Smooth muscle cell (in vitro differentiated cells): Measurements from ENCODE around the gene SERPINB4. TPM values are rescaled to one million over a fixed set of nuclear protein-coding genes. Genes with fewer than 3 reads are reported as not detected.
"Not testable (repeated sequence)": the region's sequence is repeated elsewhere in the genome, so short reads cannot be mapped to it uniquely, and the experiment has no call there.

Source experiments
- DNase-seq: peaks from one replicate; lab custom pipeline; 2025; ENCODE audit not compliant: unreplicated experiment; lab: John Stamatoyannopoulos, UW
- H2AFZ ChIP-seq: fragments of 200-600 bp; sonication (generic); 2 replicates; pipeline ENCODE4 v1.6.0; 2016; ENCODE audit warnings: antibody characterized with exemption, low read depth, mild to moderate bottlenecking
- H3F3A ChIP-seq: fragments of 200-600 bp; sonication (generic); 2 replicates; pipeline ENCODE4 v1.6.0; 2017; ENCODE audit warnings: antibody characterized with exemption, low read depth
- H3K27ac ChIP-seq: fragments of 200-600 bp; sonication (generic); 2 replicates; pipeline ENCODE4 v1.5.1; 2016; ENCODE audit warnings: low read depth, mild to moderate bottlenecking
- H3K27me3 ChIP-seq: fragments of 200-600 bp; sonication (generic); 2 replicates; pipeline ENCODE4 v1.6.1; 2016; ENCODE audit warnings: low read depth, mild to moderate bottlenecking
- H3K36me3 ChIP-seq: fragments of 200-600 bp; sonication (generic); 2 replicates; pipeline ENCODE4 v1.5.1; 2016; ENCODE audit warnings: low read depth
- H3K4me1 ChIP-seq: fragments of 200-600 bp; sonication (generic); 2 replicates; pipeline ENCODE4 v1.5.1; 2016; ENCODE audit warnings: low read depth
- H3K4me2 ChIP-seq: fragments of 200-600 bp; sonication (generic); 2 replicates; pipeline ENCODE4 v1.6.0; 2016; ENCODE audit warnings: mild to moderate bottlenecking
- H3K4me3 ChIP-seq: fragments of 200-600 bp; sonication (generic); 2 replicates; pipeline ENCODE4 v1.5.1; 2016; ENCODE audit warnings: mild to moderate bottlenecking
- H3K79me2 ChIP-seq: fragments of 200-600 bp; sonication (generic); 2 replicates; pipeline ENCODE4 v1.6.0; 2016; ENCODE audit warnings: low read depth, mild to moderate bottlenecking
- H3K9ac ChIP-seq: fragments of 200-600 bp; sonication (generic); 2 replicates; pipeline ENCODE4 v1.6.0; 2016; ENCODE audit warnings: low read depth
- H3K9me3 ChIP-seq: fragments of 200-600 bp; sonication (generic); replicated peaks from 2 replicates; pipeline ENCODE4 v1.5.1; 2016; ENCODE audit warnings: low read depth
- H4K20me1 ChIP-seq: fragments of 200-600 bp; sonication (generic); 2 replicates; pipeline ENCODE4 v1.6.0; 2016; ENCODE audit warnings: low read depth
- CTCF ChIP-seq: fragments of 200-600 bp; sonication (generic); IDR thresholded peaks from 2 replicates; pipeline ENCODE4 v1.5.1; 2017; ENCODE audit warnings: borderline replicate concordance, mild to moderate bottlenecking, antibody characterized with exemption; ENCODE audit not compliant: insufficient read depth, poor library complexity, severe bottlenecking
- WGBS: methylation state at CpG from one replicate; pipeline ENCODE4 v1.1.7; 2016; ENCODE audit warnings: low lambda C conversion rate; 5-methylcytosine and 5-hydroxymethylcytosine counted together
- polyA plus RNA-seq: library from polyadenylated mRNA; unstranded; fragments of >200 nt; fragmentation: Nextera tagmentation; extraction: Ambion mirVana; gene quantifications from 2 replicates; pipeline ENCODE4 v1.2.1, GENCODE V29; 2016
- total RNA-seq: library from RNA; depleted of rRNA; stranded (reverse); fragments of >200 nt; gene quantifications from 2 replicates; pipeline ENCODE4 v1.2.3, GENCODE V29; 2014

SERPINB4 gene
- total RNA-seq (11.1 and 14.8 TPM in 2 replicates), polyA plus RNA-seq (0.46 and 1.7 TPM in 2 replicates)

DNA sequence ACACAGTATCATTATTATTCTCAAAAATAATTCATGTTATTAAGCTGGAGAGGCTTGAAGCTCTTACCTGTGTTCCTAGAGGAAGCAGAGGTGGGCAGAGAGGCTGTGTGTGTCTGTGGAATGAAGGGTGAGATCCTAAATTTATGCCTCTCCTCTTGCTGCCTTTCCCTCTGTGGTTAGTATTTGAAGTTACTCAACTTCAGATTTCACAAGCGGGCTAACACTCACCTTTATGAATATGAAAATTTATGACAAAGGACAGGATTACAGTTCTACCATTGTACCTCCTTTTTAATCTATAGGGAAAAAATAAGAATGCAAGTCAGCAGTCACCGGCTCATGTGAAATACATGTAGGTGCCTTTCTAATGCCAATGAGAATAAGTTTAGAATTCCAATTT is at the start of gene SERPINB4:
SERPINB4 (minus strand) TSS at position 115 of the 400 bp plus-strand sequence. CDS start 679 bp downstream, outside the sequence.
- not testable (repeated sequence) for H3K36me3 ChIP-seq, H3K4me2 ChIP-seq, H3K9me3 ChIP-seq, H2AFZ ChIP-seq, H3K27me3 ChIP-seq, H3F3A ChIP-seq, H3K27ac ChIP-seq, H3K79me2 ChIP-seq, DNase-seq, H3K4me1 ChIP-seq, H3K9ac ChIP-seq, H3K4me3 ChIP-seq, H4K20me1 ChIP-seq
- 94% methylated on average over 1 of the region's 2 CpGs for WGBS

DNA sequence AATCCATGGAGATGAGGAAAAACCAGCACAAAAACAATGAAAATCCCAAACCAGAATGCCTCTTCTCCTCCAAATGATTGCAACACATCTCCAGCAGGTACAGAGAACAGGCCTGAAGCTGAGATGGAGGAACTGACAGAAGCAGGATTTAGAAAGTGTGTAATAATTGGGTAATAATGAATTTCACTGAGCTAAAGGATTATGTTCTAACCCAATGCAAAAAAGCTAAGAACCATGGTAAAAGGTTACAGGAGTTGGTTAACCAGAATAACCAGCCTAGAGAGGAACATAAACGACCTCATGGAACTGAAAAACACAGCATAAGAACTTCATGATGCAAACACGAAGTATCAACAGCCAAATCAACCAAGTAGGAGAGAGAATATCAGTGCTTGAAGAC is 45.0 kb upstream of the SERPINB4 start:
- DNase-seq, result no peak
- Histone ChIP-seq H3K27ac (no peak overlapping the region), H3K79me2 (no peaks in the 10 kb centered on the region), H3K36me3 (no peaks in the 10 kb centered on the region), H2AFZ (no peak overlapping the region), H3K9ac (no peak overlapping the region), H3K4me3 (no peak overlapping the region), H3K4me1 (no peaks in the 10 kb centered on the region), H3K4me2 (no peak overlapping the region), H3F3A (no peaks in the 10 kb centered on the region), H3K9me3 (no peaks in the 10 kb centered on the region), H3K27me3 (no peaks in the 10 kb centered on the region), H4K20me1 (no peaks in the 10 kb centered on the region)
- no peak for TF ChIP-seq CTCF
- 80% methylated on average over 2 of the region's 2 CpGs for WGBS

DNA sequence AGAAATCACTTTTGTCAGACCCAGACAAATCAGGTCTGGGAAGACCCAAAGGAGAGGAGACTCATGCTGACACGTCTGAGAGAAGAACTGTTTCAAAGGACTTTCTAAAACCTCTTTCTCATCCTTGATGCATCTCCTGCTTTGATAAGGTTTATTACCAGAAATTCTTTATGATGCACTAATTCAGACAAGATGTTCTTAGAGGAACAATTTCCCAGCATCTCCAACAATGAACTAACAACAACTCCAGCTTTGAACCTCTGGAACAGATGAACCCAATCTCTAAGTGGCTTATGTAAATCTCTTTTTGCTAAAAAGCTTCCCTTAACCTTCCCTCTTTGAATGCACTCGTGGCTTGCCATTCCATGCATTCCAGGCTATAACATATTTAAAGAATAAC is 42.8 kb upstream of the SERPINB4 start:
- no peaks in the 10 kb centered on the region for H3K9me3 ChIP-seq
- H2AFZ ChIP-seq, result no peak overlapping the region
- DNase-seq, result no peak
- H3K79me2 ChIP-seq, result no peaks in the 10 kb centered on the region
- no peaks in the 10 kb centered on the region for H3F3A ChIP-seq
- H3K4me2 ChIP-seq, result no peak overlapping the region
- H3K36me3 ChIP-seq, result no peaks in the 10 kb centered on the region
- WGBS, result 40% methylated on average over 2 of the region's 2 CpGs
- no peak overlapping the region for H3K4me3 ChIP-seq
- no peak overlapping the region for H3K9ac ChIP-seq
- peaks cover 10% of the 10 kb centered on the region for H3K4me1 ChIP-seq
- H4K20me1 ChIP-seq, result no peaks in the 10 kb centered on the region
- H3K27me3 ChIP-seq, result no peaks in the 10 kb centered on the region
- H3K27ac ChIP-seq, result no peak overlapping the region
- no peak for TF ChIP-seq CTCF

DNA sequence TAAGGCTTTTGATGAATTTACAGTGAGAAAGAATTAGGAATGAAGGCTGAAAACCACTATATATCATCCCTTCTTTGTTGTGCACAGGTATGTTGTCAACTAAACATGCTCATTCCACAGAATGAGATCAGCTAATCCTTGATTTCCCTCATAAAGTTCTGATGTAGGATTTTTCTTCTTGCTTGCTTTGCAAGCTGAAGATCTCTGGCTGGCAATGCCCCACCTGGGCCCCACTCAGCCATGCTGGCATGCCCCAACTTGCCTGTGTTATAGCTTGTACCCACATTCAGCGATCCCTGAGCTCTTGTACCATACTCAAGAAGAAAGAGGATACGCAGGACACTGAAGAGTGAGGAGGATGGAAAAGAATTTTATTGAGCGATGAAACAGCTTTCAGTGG is 40.7 kb upstream of the SERPINB4 start:
- Histone ChIP-seq H3K4me2 (no peak overlapping the region), H3K27ac (no peak overlapping the region), H3K9ac (no peak overlapping the region), H3K4me1 (peaks cover 10% of the 10 kb centered on the region), H3K9me3 (no peaks in the 10 kb centered on the region), H3K4me3 (no peak overlapping the region), H3K79me2 (no peaks in the 10 kb centered on the region), H4K20me1 (no peaks in the 10 kb centered on the region), H3K27me3 (no peaks in the 10 kb centered on the region), H3K36me3 (no peaks in the 10 kb centered on the region), H2AFZ (no peak overlapping the region), H3F3A (no peaks in the 10 kb centered on the region)
- DNase-seq, result no peak
- TF ChIP-seq CTCF, result no peak
- WGBS, result 92% methylated on average over 3 of the region's 3 CpGs
